ENCODE results near the gene DCST1.

DCST1 gene

GRCh38 chr1:155051342-155051776 is 17.7 kb downstream of the DCST1 start:
- H3K27me3 ChIP-seq (ENCODE audit: insufficient read depth, poor library complexity, severe bottlenecking) = no peaks in the 10 kb centered on the region
- H3K27ac ChIP-seq (replicated peaks) = peak overlapping the region; percentile 75
- DNase-seq (ENCODE audit: low read depth in 1 of 2, low spot score in 1 of 2) = no peak

GRCh38 chr1:155051777-155052398 is 18.3 kb downstream of the DCST1 start:
- peak overlapping the region; percentile 91 for H3K4me3 ChIP-seq (replicated peaks; ENCODE audit: insufficient read depth, low read length)
- TF ChIP-seq GABPA (IDR thresholded peaks at IDR 0.05; ENCODE audit: low read depth) (no peak), SPI1 (IDR thresholded peaks at IDR 0.05; ENCODE audit: borderline replicate concordance, low read depth) (no peak), REST (IDR thresholded peaks at IDR 0.05; ENCODE audit: insufficient replicate concordance, low read depth) (no peak), POLR2AphosphoS5 (IDR thresholded peaks at IDR 0.05; ENCODE audit: low read depth) (no peak), CTCF (IDR thresholded peaks at IDR 0.05; ENCODE audit: insufficient read depth, low read length) (no peak)
- H3K27me3 ChIP-seq (ENCODE audit: insufficient read depth, poor library complexity, severe bottlenecking) = no peaks in the 10 kb centered on the region
- peak; percentile 55 to 67 for DNase-seq (ENCODE audit: low read depth in 1 of 2, low spot score in 1 of 2)
- H3K27ac ChIP-seq (replicated peaks) = peak overlapping the region; percentile 75

More at GRCh38 chr1:155051342-155051776, 17.7 kb downstream of the DCST1 start:
- H3K4me3 ChIP-seq (replicated peaks; ENCODE audit: insufficient read depth, low read length) = peak overlapping the region; percentile 91
- TF ChIP-seq SPI1 (IDR thresholded peaks at IDR 0.05; ENCODE audit: borderline replicate concordance, low read depth) (no peak), CTCF (IDR thresholded peaks at IDR 0.05; ENCODE audit: insufficient read depth, low read length) (no peak), GABPA (IDR thresholded peaks at IDR 0.05; ENCODE audit: low read depth) (no peak), POLR2AphosphoS5 (IDR thresholded peaks at IDR 0.05; ENCODE audit: low read depth) (peak; percentile 44; the same call in 1 of the 2 replicates), REST (IDR thresholded peaks at IDR 0.05; ENCODE audit: insufficient replicate concordance, low read depth) (peak; percentile 35)

- peak overlapping the region; percentile 91 for H3K4me3 ChIP-seq (replicated peaks; ENCODE audit: insufficient read depth, low read length)
- TF ChIP-seq POLR2AphosphoS5 (IDR thresholded peaks at IDR 0.05; ENCODE audit: low read depth) = no peak
- peak; percentile 26 for TF ChIP-seq CTCF (IDR thresholded peaks at IDR 0.05; ENCODE audit: insufficient read depth, low read length)
- H3K27me3 ChIP-seq (ENCODE audit: insufficient read depth, poor library complexity, severe bottlenecking) = no peaks in the 10 kb centered on the region
- DNase-seq (ENCODE audit: low read depth in 1 of 2, low spot score in 1 of 2) = peak in 1 of 2 experiments; percentile 58
- H3K27ac ChIP-seq (replicated peaks) = peak overlapping the region; percentile 75
These were observed 19.1 kb downstream of the DCST1 start for GRCh38 chr1:155052439-155053395.
